ENCODE measurements around the gene NDUFV2.
"Not testable (repeated sequence)": the region's sequence is repeated elsewhere in the genome, so short reads cannot be mapped to it uniquely, and the experiment has no call there.

The NDUFV2 gene
- total RNA-seq = 10.6 to 116 (median 19.3) reads per million in 3 experiments

- DNase-seq = peak; percentile 95
These were observed at the start of gene NDUFV2 for GRCh38 chr18:9102508-9103375. TSS of gene NDUFV2 (plus strand) at chr18:9102699. CDS start at chr18:9102744, 45 bp downstream.

- no peak for DNase-seq
These were observed 48.7 kb upstream of the NDUFV2 start for GRCh38 chr18:9053814-9054213.

- no peak for DNase-seq
These were observed 47.3 kb upstream of the NDUFV2 start for GRCh38 chr18:9055185-9055584.

DNA sequence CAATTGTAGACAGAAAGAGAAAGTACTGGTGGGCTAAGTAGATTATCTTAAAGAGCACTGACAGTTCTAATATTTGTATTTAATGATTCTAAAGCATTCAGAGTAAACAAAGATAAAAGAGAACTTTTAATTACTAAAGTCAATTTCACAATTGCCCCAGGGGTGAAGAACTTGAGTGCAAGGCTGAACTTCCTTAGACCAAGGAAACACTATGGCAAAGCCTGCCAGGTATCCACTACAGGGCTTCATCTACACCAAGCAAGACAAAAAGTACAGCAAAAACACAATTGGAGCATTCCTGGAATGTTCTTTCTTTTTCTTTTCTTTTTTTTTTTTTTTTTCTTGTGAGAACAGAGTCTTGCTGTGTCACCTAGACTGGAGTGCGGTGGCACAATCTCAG lies 46.9 kb upstream of the NDUFV2 start:
- DNase-seq = no peak

DNA sequence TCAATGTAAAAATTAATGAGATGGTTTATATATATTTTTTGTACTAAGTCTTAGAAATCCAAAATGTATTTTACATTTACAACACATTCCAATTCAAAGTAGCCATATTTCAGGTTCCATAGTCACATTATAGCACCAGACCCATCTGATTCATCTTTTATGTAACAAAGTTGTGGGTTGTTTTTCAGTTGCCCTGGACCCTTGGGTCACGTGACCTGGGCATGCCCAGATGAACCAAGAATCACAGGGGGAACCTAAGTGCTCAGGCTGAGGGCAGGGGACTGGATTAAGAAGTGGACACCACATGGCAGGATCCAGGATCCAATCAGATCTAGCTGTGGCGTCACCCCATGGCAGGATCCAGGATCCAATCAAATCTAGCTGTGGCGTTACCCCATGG lies 44.9 kb upstream of the NDUFV2 start:
- DNase-seq = no peak

DNA sequence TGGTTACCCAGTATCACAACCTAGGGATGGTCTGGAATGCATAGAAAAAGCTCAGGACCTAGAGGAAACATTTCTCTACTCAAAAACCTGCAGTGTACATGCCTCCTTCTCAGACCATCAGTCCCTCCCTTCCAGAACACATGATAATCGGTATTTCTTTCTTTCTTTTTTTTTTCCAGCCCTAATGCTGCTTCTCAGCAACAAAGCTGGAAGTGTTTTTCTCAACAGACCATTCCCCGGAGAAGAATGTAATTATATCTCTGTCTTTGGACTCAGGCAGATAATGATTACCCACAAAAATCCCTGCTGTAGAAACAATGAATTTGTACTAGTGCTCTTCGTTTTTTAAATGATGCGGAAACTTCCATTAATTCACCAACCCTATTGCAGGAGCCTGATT lies 44.1 kb upstream of the NDUFV2 start:
- DNase-seq = no peak

DNA sequence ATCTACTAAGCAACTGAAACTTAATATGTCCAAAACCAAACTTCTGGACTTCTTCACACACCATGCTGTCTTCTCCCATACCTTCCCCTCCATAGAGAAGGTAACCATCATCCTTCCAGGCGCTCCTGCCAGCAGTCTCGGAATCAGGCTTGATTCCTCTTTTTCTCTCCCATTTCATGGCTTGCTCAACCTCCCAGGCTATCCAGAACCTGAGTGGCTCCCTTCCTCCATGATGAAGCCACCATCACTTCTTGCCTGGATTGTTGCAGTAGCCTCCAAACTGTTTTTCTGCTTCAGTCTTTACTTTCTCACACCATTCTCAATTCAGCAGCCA lies 40.1 kb upstream of the NDUFV2 start:
- DNase-seq = no peak

DNA sequence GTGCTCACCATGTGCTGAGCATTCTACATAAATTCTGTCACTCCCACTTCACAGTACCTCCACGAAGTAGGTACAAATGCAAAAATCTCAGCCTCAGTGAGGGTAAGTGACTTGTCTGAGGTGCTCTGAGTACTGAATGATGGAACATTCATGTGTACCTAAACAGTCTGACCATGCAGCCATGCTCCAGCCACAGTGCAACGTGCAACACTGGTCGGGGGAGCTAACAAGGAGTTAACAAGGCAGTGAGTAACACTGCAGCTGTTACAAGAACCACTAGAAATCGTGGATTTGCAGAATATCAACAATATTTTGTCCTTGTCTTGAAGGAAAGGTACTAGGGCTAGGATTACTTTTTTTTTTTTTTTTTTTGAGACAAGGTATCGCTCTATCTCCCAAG lies 36.6 kb upstream of the NDUFV2 start:
- no peak for DNase-seq

GRCh38 chr18:9066358-9066757 lies 36.1 kb upstream of the NDUFV2 start:
- DNase-seq = no peak

DNA sequence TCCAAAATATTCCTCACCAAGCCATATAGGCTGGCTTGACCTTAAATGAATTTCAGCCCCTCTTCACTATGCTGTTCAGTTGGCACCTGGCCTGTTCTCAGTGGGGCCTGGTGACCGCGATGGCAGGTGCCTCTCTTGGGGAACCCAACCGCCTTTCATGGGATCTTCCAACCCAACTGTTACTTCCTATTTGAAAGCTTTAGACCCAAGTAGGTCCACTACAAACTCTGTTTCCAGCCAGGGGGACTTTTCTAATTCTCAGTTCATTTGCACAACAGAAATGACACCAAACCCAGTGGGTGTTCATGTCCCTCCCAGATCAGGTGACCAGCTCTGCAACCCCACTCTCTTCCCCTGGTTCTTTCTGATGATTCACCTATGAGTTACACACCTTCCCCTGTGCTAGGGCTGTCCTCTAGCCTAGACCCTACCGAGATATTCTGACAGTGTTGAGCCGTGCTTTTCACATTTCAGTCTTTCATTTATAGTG lies 35.6 kb upstream of the NDUFV2 start:
- no peak for DNase-seq

- no peak for DNase-seq
These were observed 34.7 kb upstream of the NDUFV2 start for GRCh38 chr18:9067823-9068222.

DNA sequence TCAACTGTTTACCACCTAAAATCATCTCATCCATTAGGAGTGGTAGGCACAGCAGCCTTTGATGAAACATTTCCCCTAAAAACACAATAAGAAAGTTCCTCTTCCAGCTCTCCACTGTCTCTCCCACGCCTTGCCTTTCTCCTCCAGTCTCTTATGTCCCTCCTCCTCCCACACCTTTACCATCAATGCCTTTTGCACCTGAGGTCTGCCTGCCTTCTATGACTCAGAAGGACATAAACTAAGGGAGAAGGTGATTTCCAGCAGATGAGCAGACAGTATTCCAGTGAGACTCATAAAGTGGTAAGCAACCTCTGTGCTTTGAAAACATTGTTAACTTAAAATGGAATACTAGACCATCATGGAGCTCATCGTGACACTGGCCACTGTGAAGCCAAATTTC lies 34.2 kb upstream of the NDUFV2 start:
- DNase-seq = no peak

DNA sequence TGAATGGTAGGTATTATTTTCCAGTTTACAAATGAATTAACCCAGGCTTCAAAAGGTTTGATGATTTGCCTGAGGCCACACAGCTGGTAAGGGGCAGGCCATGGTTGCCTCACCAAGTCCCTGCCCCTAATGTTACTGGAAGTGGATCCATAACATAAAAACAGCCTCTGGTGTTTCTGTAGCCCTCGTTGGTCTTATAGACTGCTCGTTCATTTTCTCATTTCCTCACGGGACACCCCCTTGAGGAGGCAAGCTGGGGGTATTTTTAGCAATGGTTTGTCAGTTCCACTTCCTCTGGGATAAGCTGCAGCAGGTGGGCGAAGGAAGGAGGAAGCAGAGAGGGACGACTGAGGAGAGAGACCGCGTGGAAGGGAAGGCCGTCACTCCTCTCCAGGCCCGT lies 32.9 kb upstream of the NDUFV2 start:
- no peak for DNase-seq

GRCh38 chr18:9070212-9070611 lies 32.3 kb upstream of the NDUFV2 start:
- DNase-seq = no peak

GRCh38 chr18:9079818-9080528 lies 22.5 kb upstream of the NDUFV2 start:
- no peak for DNase-seq

GRCh38 chr18:9081940-9082339 lies 20.6 kb upstream of the NDUFV2 start:
- DNase-seq = no peak

- DNase-seq = peak; percentile 65
These were observed 19.6 kb upstream of the NDUFV2 start for GRCh38 chr18:9082711-9083510.

DNA sequence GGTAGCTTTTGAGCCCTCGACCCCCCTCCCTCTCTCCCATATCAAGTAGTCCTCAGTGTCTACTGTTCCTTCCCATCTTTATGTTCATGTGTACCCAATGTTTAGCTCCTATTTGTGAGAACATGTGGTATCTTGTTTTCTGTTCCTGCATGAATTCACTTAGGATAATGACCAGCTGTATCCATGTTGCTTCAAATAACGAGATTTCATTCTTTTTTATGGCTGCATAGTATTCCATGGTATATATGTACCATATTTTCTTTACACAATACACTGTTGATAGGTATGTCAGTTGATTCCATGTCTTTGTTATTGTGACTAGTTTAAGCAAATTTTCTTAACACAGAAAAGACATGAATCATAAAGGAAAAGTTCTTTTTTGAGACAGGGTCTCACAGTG lies 16.5 kb upstream of the NDUFV2 start:
- no peak for DNase-seq

- no peak for DNase-seq
These were observed 15.9 kb upstream of the NDUFV2 start for GRCh38 chr18:9086624-9087023.

- DNase-seq = no peak
These were observed 15.4 kb upstream of the NDUFV2 start for GRCh38 chr18:9087144-9087543.

DNA sequence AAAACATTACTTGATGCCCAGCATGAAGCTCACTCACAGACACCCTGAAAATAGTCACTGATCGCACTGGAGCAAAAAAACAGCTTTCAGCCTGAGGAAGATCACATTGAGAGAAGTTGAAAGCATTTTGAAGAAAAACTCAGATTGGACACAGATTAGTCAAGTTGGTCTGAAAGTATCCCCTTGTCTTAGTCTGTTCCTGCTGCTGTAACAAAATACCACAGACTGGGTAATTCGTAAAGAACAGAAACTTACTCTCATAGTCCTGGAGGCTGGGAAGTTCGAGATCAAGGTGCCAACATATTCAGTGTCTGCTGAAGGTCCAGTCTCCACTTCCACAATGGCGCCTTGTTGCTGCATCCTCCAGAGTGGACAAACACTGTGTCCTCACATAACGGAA lies 14.2 kb upstream of the NDUFV2 start:
- no peak for DNase-seq

GRCh38 chr18:9088727-9089126 lies 13.8 kb upstream of the NDUFV2 start:
- DNase-seq = not testable (repeated sequence)

DNA sequence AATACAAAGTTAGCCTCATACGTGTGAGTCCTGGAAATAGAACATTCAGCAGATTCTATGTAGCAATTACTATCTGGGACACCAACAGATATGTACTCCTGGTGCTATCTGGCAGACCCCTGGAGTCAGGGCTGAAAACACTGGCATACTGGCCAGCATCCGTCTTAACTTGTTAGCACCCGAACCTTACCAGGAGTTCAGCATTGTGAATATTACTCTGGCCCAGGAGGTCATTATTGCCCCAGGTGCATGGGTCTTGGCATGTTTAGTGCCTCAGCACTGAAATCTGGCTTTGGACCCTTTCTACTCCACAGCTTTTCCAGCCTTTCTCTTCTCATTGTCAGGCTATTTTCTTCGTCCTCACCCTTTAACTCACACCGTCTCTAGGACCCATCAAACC lies 11.9 kb upstream of the NDUFV2 start:
- no peak for DNase-seq

Measured in central memory CD4-positive, alpha-beta T cell (primary cell).